HCT116 (cell line): ENCODE results near the gene COA8. TPM values are rescaled to one million over a fixed set of nuclear protein-coding genes. Genes with fewer than 3 reads are reported as not detected.

Experiments used
- ATAC-seq: fragments of 200-7000 bp; cut with Tn5 transposase; 2 replicates; pipeline ENCODE4 v1.9.1; 2020; ENCODE audit warnings: mild to moderate bottlenecking, moderate library complexity
- BruUV-seq: library from RNA; stranded (reverse); fragments of 400-500 nt; replicated peaks from 2 replicates; lab custom pipeline; 2021; lab: Mats Ljungman, UMichigan
- CTCF ChIA-PET: fragments of 300-600 bp; sonication (Branson Sonifier 250); formaldehyde crosslinking; loops from one replicate; lab custom pipeline; 2021; ENCODE audit warnings: antibody characterized with exemption; lab: Charles Lee
- POLR2A ChIA-PET: fragments of 300-600, 350-600 bp; sonication (Branson Sonifier 250); formaldehyde crosslinking; loops from one replicate; lab custom pipeline; 2021; ENCODE audit warnings: antibody characterized with exemption; lab: Charles Lee
- RAD21 ChIA-PET, 2 experiments: fragments of 300-600 bp; sonication (Branson Sonifier 250); formaldehyde crosslinking; loops; one replicate each; lab custom pipeline; 2023; ENCODE audit warnings: low total read pairs in 2 of 2; ENCODE audit not compliant: uncharacterized antibody in 2 of 2, unreplicated experiment in 2 of 2, low non-redundant PET in 1 of 2; lab: Charles Lee
- DNase-seq: peaks from one replicate; pipeline ENCODE4 v3.0.0-alpha.2; 2010; ENCODE audit warnings: low read depth, low spot score
- H2AFZ ChIP-seq: fragments of 200-600 bp; shearing (Covaris generic), sonication (generic); 2 replicates; pipeline ENCODE4 v1.6.1; 2017; ENCODE audit warnings: low read depth, mixed run types, mixed read lengths, antibody characterized with exemption, low read length; ENCODE audit not compliant: poor library complexity, severe bottlenecking
- H3K27ac ChIP-seq: 2 replicates; pipeline ENCODE4 v1.5.1; 2012; ENCODE audit warnings: low read depth, low read length
- H3K27me3 ChIP-seq: fragments of 200-600 bp; sonication (generic); 2 replicates; pipeline ENCODE4 v1.6.1; 2016; ENCODE audit warnings: mixed run types, low read length, mixed read lengths; ENCODE audit not compliant: insufficient read depth
- H3K36me3 ChIP-seq, 2 experiments: fragments of 200-500 bp in 1 of 2; fragments of 200-600 bp in 1 of 2; sonication (Bioruptor generic) in 1 of 2; sonication (generic) in 1 of 2; 2 replicates each; pipeline versions ENCODE4 v1.5.1 to v1.6.1; 2014 to 2016; ENCODE audit warnings: low read length in 2 of 2, inconsistent platforms in 1 of 2, mixed read lengths in 1 of 2, mixed run types in 1 of 2; ENCODE audit not compliant: insufficient read depth in 2 of 2, control insufficient read depth in 1 of 2
- H3K4me1 ChIP-seq, 2 experiments: fragments of 200-600 bp in 1 of 2; sonication (generic) in 1 of 2; 2 replicates each; pipeline versions ENCODE4 v1.5.1 to v1.6.1; 2012 to 2017; ENCODE audit warnings: low read length in 2 of 2, inconsistent platforms in 1 of 2, mild to moderate bottlenecking in 1 of 2, mixed read lengths in 1 of 2, mixed run types in 1 of 2, moderate library complexity in 1 of 2; ENCODE audit not compliant: insufficient read depth in 2 of 2, control insufficient read depth in 1 of 2
- H3K4me2 ChIP-seq: fragments of 200-600 bp; sonication (generic); 2 replicates; pipeline ENCODE4 v1.6.1; 2017; ENCODE audit warnings: mixed run types, low read length, mixed read lengths
- H3K4me3 ChIP-seq, 2 experiments: fragments of 200-600 bp in 1 of 2; sonication (generic) in 1 of 2; replicated peaks in 1 of 2; 2 replicates each; pipeline ENCODE4 v1.5.1; 2011 to 2016; ENCODE audit warnings: low read length in 2 of 2, control low read depth in 1 of 2, low read depth in 1 of 2, mild to moderate bottlenecking in 1 of 2, mixed read lengths in 1 of 2, mixed run types in 1 of 2
- H3K79me2 ChIP-seq: fragments of 200-600 bp; sonication (generic); 2 replicates; pipeline ENCODE4 v1.6.1; 2017; ENCODE audit warnings: mild to moderate bottlenecking, mixed run types, low read length, moderate library complexity, mixed read lengths; ENCODE audit not compliant: insufficient read depth
- H3K9ac ChIP-seq: fragments of 200-600 bp; sonication (generic); 2 replicates; pipeline ENCODE4 v1.6.1; 2016; ENCODE audit warnings: low read length, mixed read lengths
- H3K9me2 ChIP-seq: fragments of 200-600 bp; sonication (generic), shearing (Covaris generic); 2 replicates; pipeline ENCODE4 v1.6.1; 2017; ENCODE audit warnings: mixed run types, mild to moderate bottlenecking, moderate library complexity; ENCODE audit not compliant: insufficient read depth
- H3K9me3 ChIP-seq, 2 experiments: fragments of 200-500 bp in 1 of 2; fragments of 200-600 bp in 1 of 2; sonication (Bioruptor generic) in 1 of 2; sonication (generic) in 1 of 2; 2 replicates each; pipeline ENCODE4 v1.6.1; 2014 to 2017; ENCODE audit warnings: low read length in 2 of 2, mixed read lengths in 2 of 2, inconsistent platforms in 1 of 2, low read depth in 1 of 2, mild to moderate bottlenecking in 1 of 2, mixed run types in 1 of 2, moderate library complexity in 1 of 2; ENCODE audit not compliant: control insufficient read depth in 1 of 2, insufficient read depth in 1 of 2
- H4K20me1 ChIP-seq: fragments of 200-600 bp; sonication (generic), shearing (Covaris generic); 2 replicates; pipeline ENCODE4 v1.6.1; 2017; ENCODE audit warnings: mixed run types, mild to moderate bottlenecking, moderate library complexity; ENCODE audit not compliant: insufficient read depth
- CEBPB ChIP-seq: IDR thresholded peaks from 2 replicates; pipeline ENCODE4 v1.6.1; 2012; ENCODE audit warnings: low read depth
- EZH2phosphoT487 ChIP-seq: fragments of 200-600 bp; IDR thresholded peaks from 2 replicates; pipeline ENCODE4 v1.6.1; 2018; ENCODE audit warnings: antibody characterized with exemption, borderline replicate concordance
- JUND ChIP-seq: IDR thresholded peaks from 2 replicates; pipeline ENCODE4 v1.6.1; 2012
- POLR2AphosphoS5 ChIP-seq: IDR thresholded peaks from 2 replicates; pipeline ENCODE4 v1.6.1; 2011; ENCODE audit warnings: mild to moderate bottlenecking, low read depth, low read length, moderate library complexity
- RAD21 ChIP-seq: IDR thresholded peaks from 2 replicates; pipeline ENCODE4 v1.6.1; 2012; ENCODE audit warnings: low read depth, mild to moderate bottlenecking
- SIN3A ChIP-seq: IDR thresholded peaks from 2 replicates; pipeline ENCODE4 v1.6.1; 2012; ENCODE audit warnings: low read depth
- SP1 ChIP-seq: IDR thresholded peaks from 2 replicates; pipeline ENCODE4 v1.6.1; 2012; ENCODE audit warnings: low read depth
- intact Hi-C: fragments of 100-400 bp; cut with micrococcal nuclease; formaldehyde crosslinking; loops from 2 replicates; pipeline ENCODE4 v1.10.0; 2022
- total RNA-seq: library from RNA; stranded (reverse); gene quantifications from one replicate; pipeline ENCODE4 v1.2.1, GENCODE V29; 2021; ENCODE audit not compliant: unreplicated experiment
- TF ChIP-seq, protein P1 (sequence below): IDR thresholded peaks from 2 replicates; pipeline ENCODE4 v1.6.1; 2011; ENCODE audit warnings: mild to moderate bottlenecking, low read length, moderate library complexity; ENCODE audit not compliant: insufficient replicate concordance; ENCODE audit errors: extremely low read depth
- TF ChIP-seq, protein P2 (sequence below), 3 experiments: fragments of 200-600 bp in 1 of 3; sonication (generic) in 1 of 3; IDR thresholded peaks in 2 of 3; conservative IDR thresholded peaks in 1 of 3; 2 replicates each; pipeline ENCODE4 v1.5.1; 2012 to 2017; ENCODE audit warnings: low read depth in 2 of 3, low read length in 2 of 3, antibody characterized with exemption in 1 of 3, borderline replicate concordance in 1 of 3, control low read depth in 1 of 3, mild to moderate bottlenecking in 1 of 3, mixed read lengths in 1 of 3, mixed run types in 1 of 3, moderate library complexity in 1 of 3; ENCODE audit not compliant: insufficient read depth in 1 of 3
- TF ChIP-seq, protein P3 (sequence below): IDR thresholded peaks from 2 replicates; pipeline ENCODE4 v1.6.1; 2012; ENCODE audit warnings: low read depth

The COA8 gene
- total RNA-seq, 1 experiment from 2014 or later: 29.4 TPM

DNA sequence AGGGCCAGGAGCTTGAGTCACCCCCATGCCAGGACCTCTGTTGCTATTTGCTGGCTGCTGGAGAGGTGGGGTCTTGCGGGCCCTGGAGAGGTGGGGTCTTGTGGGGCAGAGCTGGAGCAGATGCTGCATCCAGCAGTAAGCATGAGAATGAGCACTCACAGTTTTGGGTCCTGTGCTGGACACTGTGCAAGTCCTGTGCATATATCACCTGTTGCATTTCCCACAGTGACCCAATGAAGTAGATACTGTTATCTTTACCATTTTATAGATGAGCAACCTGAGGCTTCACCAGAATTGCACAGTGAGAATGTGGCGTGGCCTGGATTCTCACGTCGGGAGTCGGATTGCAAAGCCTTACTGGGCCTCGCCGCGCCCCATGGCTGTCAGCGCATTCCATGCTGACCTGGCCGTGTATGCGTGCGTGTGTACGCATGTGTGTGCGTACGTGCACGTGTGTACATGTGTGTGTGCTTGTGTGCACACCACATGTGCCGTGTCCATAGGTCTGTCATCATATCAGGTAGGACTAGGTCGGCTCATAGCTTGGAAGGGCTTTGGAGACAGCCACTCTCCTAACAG, 12.0 kb downstream of the COA8 start:
- H3K4me2 ChIP-seq: no peak overlapping the region
- peaks cover 3 to 6% of the 10 kb centered on the region in 2 experiments; a peak in 2 of 4 replicates for H3K36me3 ChIP-seq

More for the DNA sequence above, 12.0 kb downstream of the COA8 start:
- ChIA-PET POLR2A (no interaction called here), RAD21 (no interaction called here), CTCF (interaction anchor here (1.4 kb wide), 1 partner anchor 230 kb away, joined by 3 read pairs; no protein-coding TSS in a partner anchor)
- ATAC-seq (no peak), DNase-seq (no peak)
- peaks cover 23 to 30% of the 10 kb centered on the region in 2 experiments for H3K4me1 ChIP-seq
- BruUV-seq: no TSS peak
- intact Hi-C loops: loop anchor here (5.0 to 10.0 kb wide), 3 partner anchors 233 to 503 kb away; no protein-coding TSS in a partner anchor
- H3K27me3 ChIP-seq: no peaks in the 10 kb centered on the region
- no peaks in the 10 kb centered on the region for H3K9me2 ChIP-seq
- H3K9me3 ChIP-seq: no peaks in the 10 kb centered on the region
- peak overlapping the region; percentile 18; the same call in 1 of the 2 replicates for H3K27ac ChIP-seq
- TF ChIP-seq, protein P1, sequence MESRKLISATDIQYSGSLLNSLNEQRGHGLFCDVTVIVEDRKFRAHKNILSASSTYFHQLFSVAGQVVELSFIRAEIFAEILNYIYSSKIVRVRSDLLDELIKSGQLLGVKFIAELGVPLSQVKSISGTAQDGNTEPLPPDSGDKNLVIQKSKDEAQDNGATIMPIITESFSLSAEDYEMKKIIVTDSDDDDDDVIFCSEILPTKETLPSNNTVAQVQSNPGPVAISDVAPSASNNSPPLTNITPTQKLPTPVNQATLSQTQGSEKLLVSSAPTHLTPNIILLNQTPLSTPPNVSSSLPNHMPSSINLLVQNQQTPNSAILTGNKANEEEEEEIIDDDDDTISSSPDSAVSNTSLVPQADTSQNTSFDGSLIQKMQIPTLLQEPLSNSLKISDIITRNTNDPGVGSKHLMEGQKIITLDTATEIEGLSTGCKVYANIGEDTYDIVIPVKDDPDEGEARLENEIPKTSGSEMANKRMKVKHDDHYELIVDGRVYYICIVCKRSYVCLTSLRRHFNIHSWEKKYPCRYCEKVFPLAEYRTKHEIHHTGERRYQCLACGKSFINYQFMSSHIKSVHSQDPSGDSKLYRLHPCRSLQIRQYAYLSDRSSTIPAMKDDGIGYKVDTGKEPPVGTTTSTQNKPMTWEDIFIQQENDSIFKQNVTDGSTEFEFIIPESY: no peak
- TF ChIP-seq CEBPB: no peak
- TF ChIP-seq, protein P2, sequence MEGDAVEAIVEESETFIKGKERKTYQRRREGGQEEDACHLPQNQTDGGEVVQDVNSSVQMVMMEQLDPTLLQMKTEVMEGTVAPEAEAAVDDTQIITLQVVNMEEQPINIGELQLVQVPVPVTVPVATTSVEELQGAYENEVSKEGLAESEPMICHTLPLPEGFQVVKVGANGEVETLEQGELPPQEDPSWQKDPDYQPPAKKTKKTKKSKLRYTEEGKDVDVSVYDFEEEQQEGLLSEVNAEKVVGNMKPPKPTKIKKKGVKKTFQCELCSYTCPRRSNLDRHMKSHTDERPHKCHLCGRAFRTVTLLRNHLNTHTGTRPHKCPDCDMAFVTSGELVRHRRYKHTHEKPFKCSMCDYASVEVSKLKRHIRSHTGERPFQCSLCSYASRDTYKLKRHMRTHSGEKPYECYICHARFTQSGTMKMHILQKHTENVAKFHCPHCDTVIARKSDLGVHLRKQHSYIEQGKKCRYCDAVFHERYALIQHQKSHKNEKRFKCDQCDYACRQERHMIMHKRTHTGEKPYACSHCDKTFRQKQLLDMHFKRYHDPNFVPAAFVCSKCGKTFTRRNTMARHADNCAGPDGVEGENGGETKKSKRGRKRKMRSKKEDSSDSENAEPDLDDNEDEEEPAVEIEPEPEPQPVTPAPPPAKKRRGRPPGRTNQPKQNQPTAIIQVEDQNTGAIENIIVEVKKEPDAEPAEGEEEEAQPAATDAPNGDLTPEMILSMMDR (IDR thresholded peaks at IDR 0.05 in 2 of 3, conservative IDR thresholded peaks at IDR 0.05 in 1 of 3; ENCODE audit: borderline replicate concordance in 1 of 3, insufficient read depth in 1 of 3, low read depth in 2 of 3, low read length in 2 of 3): no peak
- no peak for TF ChIP-seq SIN3A
- TF ChIP-seq, protein P3, sequence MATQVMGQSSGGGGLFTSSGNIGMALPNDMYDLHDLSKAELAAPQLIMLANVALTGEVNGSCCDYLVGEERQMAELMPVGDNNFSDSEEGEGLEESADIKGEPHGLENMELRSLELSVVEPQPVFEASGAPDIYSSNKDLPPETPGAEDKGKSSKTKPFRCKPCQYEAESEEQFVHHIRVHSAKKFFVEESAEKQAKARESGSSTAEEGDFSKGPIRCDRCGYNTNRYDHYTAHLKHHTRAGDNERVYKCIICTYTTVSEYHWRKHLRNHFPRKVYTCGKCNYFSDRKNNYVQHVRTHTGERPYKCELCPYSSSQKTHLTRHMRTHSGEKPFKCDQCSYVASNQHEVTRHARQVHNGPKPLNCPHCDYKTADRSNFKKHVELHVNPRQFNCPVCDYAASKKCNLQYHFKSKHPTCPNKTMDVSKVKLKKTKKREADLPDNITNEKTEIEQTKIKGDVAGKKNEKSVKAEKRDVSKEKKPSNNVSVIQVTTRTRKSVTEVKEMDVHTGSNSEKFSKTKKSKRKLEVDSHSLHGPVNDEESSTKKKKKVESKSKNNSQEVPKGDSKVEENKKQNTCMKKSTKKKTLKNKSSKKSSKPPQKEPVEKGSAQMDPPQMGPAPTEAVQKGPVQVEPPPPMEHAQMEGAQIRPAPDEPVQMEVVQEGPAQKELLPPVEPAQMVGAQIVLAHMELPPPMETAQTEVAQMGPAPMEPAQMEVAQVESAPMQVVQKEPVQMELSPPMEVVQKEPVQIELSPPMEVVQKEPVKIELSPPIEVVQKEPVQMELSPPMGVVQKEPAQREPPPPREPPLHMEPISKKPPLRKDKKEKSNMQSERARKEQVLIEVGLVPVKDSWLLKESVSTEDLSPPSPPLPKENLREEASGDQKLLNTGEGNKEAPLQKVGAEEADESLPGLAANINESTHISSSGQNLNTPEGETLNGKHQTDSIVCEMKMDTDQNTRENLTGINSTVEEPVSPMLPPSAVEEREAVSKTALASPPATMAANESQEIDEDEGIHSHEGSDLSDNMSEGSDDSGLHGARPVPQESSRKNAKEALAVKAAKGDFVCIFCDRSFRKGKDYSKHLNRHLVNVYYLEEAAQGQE: no peak
- no peak for TF ChIP-seq RAD21
- TF ChIP-seq POLR2AphosphoS5: no peak
- no peak for TF ChIP-seq EZH2phosphoT487
- no peak for TF ChIP-seq SP1
- no peak for TF ChIP-seq JUND
- no peaks in the 10 kb centered on the region for H4K20me1 ChIP-seq
- H2AFZ ChIP-seq: no peak overlapping the region
- no peak overlapping the region for H3K9ac ChIP-seq
- H3K79me2 ChIP-seq: peaks cover 28% of the 10 kb centered on the region; the same call in 1 of the 2 replicates
- H3K4me3 ChIP-seq: no peak overlapping the region
